ENCODE data around the gene KIAA1217.

Gene KIAA1217

GRCh38 chr10:24249829-24250415 is 41.0 kb downstream of the KIAA1217 start:
- no peak for DNase-seq

- no peak for DNase-seq
Observed at GRCh38 chr10:24251547-24251946, 42.6 kb downstream of the KIAA1217 start.

- DNase-seq = no peak
Observed at GRCh38 chr10:24254180-24254579, 45.2 kb downstream of the KIAA1217 start.

- no peak for DNase-seq
Observed at GRCh38 chr10:24255115-24255880, 46.4 kb downstream of the KIAA1217 start.

- no peak for DNase-seq
Observed at GRCh38 chr10:24255881-24256311, 47.0 kb downstream of the KIAA1217 start.

- no peak for DNase-seq
Observed at GRCh38 chr10:24256619-24257107, 47.7 kb downstream of the KIAA1217 start.

GRCh38 chr10:24257588-24257987 is 48.6 kb downstream of the KIAA1217 start:
- DNase-seq = no peak

- DNase-seq = no peak
Observed at GRCh38 chr10:24259365-24260130, 50.6 kb downstream of the KIAA1217 start.

- no peak for DNase-seq
Observed at GRCh38 chr10:24261627-24262026, 52.7 kb downstream of the KIAA1217 start.

- DNase-seq = no peak
Observed at GRCh38 chr10:24262929-24263590, 54.1 kb downstream of the KIAA1217 start.

GRCh38 chr10:24269476-24269875 is 60.5 kb downstream of the KIAA1217 start:
- DNase-seq = no peak

- no peak for DNase-seq
Observed at GRCh38 chr10:24272374-24272773, 63.4 kb downstream of the KIAA1217 start.

GRCh38 chr10:24277277-24277676 is 68.3 kb downstream of the KIAA1217 start:
- no peak for DNase-seq

GRCh38 chr10:24277771-24278170 is 68.8 kb downstream of the KIAA1217 start:
- DNase-seq = no peak

- DNase-seq = no peak
Observed at GRCh38 chr10:24278176-24278889, 69.4 kb downstream of the KIAA1217 start.

GRCh38 chr10:24279166-24279565 is 70.2 kb downstream of the KIAA1217 start:
- no peak for DNase-seq

GRCh38 chr10:24287559-24288195 is 78.7 kb downstream of the KIAA1217 start:
- no peak for DNase-seq

- no peak for DNase-seq
Observed at GRCh38 chr10:24288581-24288980, 79.6 kb downstream of the KIAA1217 start.

GRCh38 chr10:24289235-24289634 is 80.3 kb downstream of the KIAA1217 start:
- no peak for DNase-seq

- no peak for DNase-seq
Observed at GRCh38 chr10:24292304-24293293, 83.7 kb downstream of the KIAA1217 start.

Measured in suppressor macrophage treated with lipopolysaccharide for 4 hours (primary cell).